ENCODE results near the gene CLDN8. TPM values are rescaled to one million over a fixed set of nuclear protein-coding genes. Genes with fewer than 3 reads are reported as not detected.

CLDN8 gene
- total RNA-seq, 2 experiments from 2014 or later, result not detected

GRCh38 chr21:30255679-30256078 lies 39.8 kb upstream of the CLDN8 start:
- CTCF ChIA-PET, result no interaction called here
- TF ChIP-seq CTCF (IDR thresholded peaks at IDR 0.05), result no peak
- DNase-seq (no peak), ATAC-seq (ENCODE audit: poor library complexity) (no peak)
- no peak overlapping the region for H3K4me3 Mint-ChIP-seq
- Histone ChIP-seq H3K4me1 (ENCODE audit: insufficient read depth, low read length) (no peaks in the 10 kb centered on the region), H3K27ac (ENCODE audit: low read depth in 1 of 2, low read length in 2 of 2) (no peak overlapping the region), H3K4me3 (ENCODE audit: low read length) (no peak overlapping the region), H3K36me3 (ENCODE audit: insufficient read depth, low read length) (no peaks in the 10 kb centered on the region), H3K9me3 (ENCODE audit: control insufficient read depth in 1 of 2, insufficient read depth in 1 of 2, low read length in 2 of 2) (no peaks in the 10 kb centered on the region), H3K27me3 (ENCODE audit: control insufficient read depth in 1 of 2, insufficient read depth in 2 of 2, low read length in 2 of 2) (no peaks in the 10 kb centered on the region)
- H3K27me3 Mint-ChIP-seq, result no peaks in the 10 kb centered on the region
- no peak overlapping the region for H3K27ac Mint-ChIP-seq
- POLR2A ChIA-PET, result no interaction called here
- intact Hi-C loops (cut with DNase I, micrococcal nuclease), result no loop called here
- no peaks in the 10 kb centered on the region for H3K36me3 Mint-ChIP-seq (ENCODE audit: low read depth)
- no peaks in the 10 kb centered on the region for H3K4me1 Mint-ChIP-seq (ENCODE audit: low read depth)
- no peaks in the 10 kb centered on the region for H3K9me3 Mint-ChIP-seq

GRCh38 chr21:30251781-30252180 lies 35.9 kb upstream of the CLDN8 start:
- H3K4me1 ChIP-seq (ENCODE audit: insufficient read depth, low read length), result no peaks in the 10 kb centered on the region
- no peaks in the 10 kb centered on the region for H3K4me1 Mint-ChIP-seq (ENCODE audit: low read depth)

GRCh38 chr21:30249936-30250335 lies 34.0 kb upstream of the CLDN8 start:
- DNase-seq (no peak), ATAC-seq (ENCODE audit: poor library complexity) (no peak)
- H3K4me3 Mint-ChIP-seq, result no peak overlapping the region
- Histone ChIP-seq H3K9me3 (ENCODE audit: control insufficient read depth in 1 of 2, insufficient read depth in 1 of 2, low read length in 2 of 2) (no peaks in the 10 kb centered on the region), H3K27ac (ENCODE audit: low read depth in 1 of 2, low read length in 2 of 2) (no peak overlapping the region), H3K36me3 (ENCODE audit: insufficient read depth, low read length) (no peaks in the 10 kb centered on the region), H3K4me1 (ENCODE audit: insufficient read depth, low read length) (no peaks in the 10 kb centered on the region), H3K4me3 (ENCODE audit: low read length) (no peak overlapping the region), H3K27me3 (ENCODE audit: control insufficient read depth in 1 of 2, insufficient read depth in 2 of 2, low read length in 2 of 2) (no peaks in the 10 kb centered on the region)
- no peaks in the 10 kb centered on the region for H3K36me3 Mint-ChIP-seq (ENCODE audit: low read depth)
- no peak for TF ChIP-seq CTCF (IDR thresholded peaks at IDR 0.05)
- H3K9me3 Mint-ChIP-seq, result no peaks in the 10 kb centered on the region
- H3K27me3 Mint-ChIP-seq, result no peaks in the 10 kb centered on the region
- intact Hi-C loops (cut with DNase I, micrococcal nuclease), result no loop called here
- no peak overlapping the region for H3K27ac Mint-ChIP-seq
- ChIA-PET POLR2A (no interaction called here), CTCF (no interaction called here)
- H3K4me1 Mint-ChIP-seq (ENCODE audit: low read depth), result no peaks in the 10 kb centered on the region

More at GRCh38 chr21:30251781-30252180, 35.9 kb upstream of the CLDN8 start:
- no peak overlapping the region for H3K27ac Mint-ChIP-seq
- ATAC-seq (ENCODE audit: poor library complexity) (no peak), DNase-seq (no peak)
- H3K27me3 Mint-ChIP-seq, result no peaks in the 10 kb centered on the region
- H3K27ac ChIP-seq (ENCODE audit: low read depth in 1 of 2, low read length in 2 of 2), result no peak overlapping the region
- no peaks in the 10 kb centered on the region for H3K9me3 Mint-ChIP-seq
- intact Hi-C loops (cut with DNase I, micrococcal nuclease), result no loop called here
- H3K4me3 Mint-ChIP-seq, result no peak overlapping the region
- POLR2A ChIA-PET, result no interaction called here
- H3K9me3 ChIP-seq (ENCODE audit: control insufficient read depth in 1 of 2, insufficient read depth in 1 of 2, low read length in 2 of 2), result no peaks in the 10 kb centered on the region
- H3K27me3 ChIP-seq (ENCODE audit: control insufficient read depth in 1 of 2, insufficient read depth in 2 of 2, low read length in 2 of 2), result no peaks in the 10 kb centered on the region
- CTCF ChIA-PET, result no interaction called here
- TF ChIP-seq CTCF (IDR thresholded peaks at IDR 0.05), result no peak
- no peaks in the 10 kb centered on the region for H3K36me3 ChIP-seq (ENCODE audit: insufficient read depth, low read length)
- H3K4me3 ChIP-seq (ENCODE audit: low read length), result no peak overlapping the region
- no peaks in the 10 kb centered on the region for H3K36me3 Mint-ChIP-seq (ENCODE audit: low read depth)
